Stimulated activated memory B cell treated with anti-CD40 and anti-IgM and Interleukin-4, amounts not matched to agents 10 μg/mL and 1 μg/mL and 100 μg/mL, for 72 hours (primary cell): ENCODE data around the gene COL26A1.
A peak's percentile ranks its signal among the peaks of the same experiment; 100 is the strongest.
"Not testable (repeated sequence)": the region's sequence is repeated elsewhere in the genome, so short reads cannot be mapped to it uniquely, and the experiment has no call there.

Experiments used
- ATAC-seq: fragments of 150-1000 bp; cut with Tn5 transposase; 2 replicates; pipeline ENCODE4 v1.10.0; 2021
- H3K27ac Mint-ChIP-seq: one replicate; pipeline ENCODE4 v1.8.0; 2022; ENCODE audit warnings: mild to moderate bottlenecking, mixed read lengths
- H3K27me3 Mint-ChIP-seq: one replicate; pipeline ENCODE4 v1.8.0; 2022; ENCODE audit warnings: mixed read lengths
- H3K36me3 Mint-ChIP-seq: one replicate; pipeline ENCODE4 v1.8.0; 2022; ENCODE audit warnings: mixed read lengths
- H3K4me1 Mint-ChIP-seq: one replicate; pipeline ENCODE4 v1.8.0; 2022; ENCODE audit warnings: mixed read lengths
- H3K4me3 Mint-ChIP-seq: one replicate; pipeline ENCODE4 v1.8.0; 2022; ENCODE audit warnings: mild to moderate bottlenecking, moderate library complexity, mixed read lengths
- H3K9me3 Mint-ChIP-seq: one replicate; pipeline ENCODE4 v1.8.0; 2022; ENCODE audit warnings: mixed read lengths

COL26A1 gene

DNA sequence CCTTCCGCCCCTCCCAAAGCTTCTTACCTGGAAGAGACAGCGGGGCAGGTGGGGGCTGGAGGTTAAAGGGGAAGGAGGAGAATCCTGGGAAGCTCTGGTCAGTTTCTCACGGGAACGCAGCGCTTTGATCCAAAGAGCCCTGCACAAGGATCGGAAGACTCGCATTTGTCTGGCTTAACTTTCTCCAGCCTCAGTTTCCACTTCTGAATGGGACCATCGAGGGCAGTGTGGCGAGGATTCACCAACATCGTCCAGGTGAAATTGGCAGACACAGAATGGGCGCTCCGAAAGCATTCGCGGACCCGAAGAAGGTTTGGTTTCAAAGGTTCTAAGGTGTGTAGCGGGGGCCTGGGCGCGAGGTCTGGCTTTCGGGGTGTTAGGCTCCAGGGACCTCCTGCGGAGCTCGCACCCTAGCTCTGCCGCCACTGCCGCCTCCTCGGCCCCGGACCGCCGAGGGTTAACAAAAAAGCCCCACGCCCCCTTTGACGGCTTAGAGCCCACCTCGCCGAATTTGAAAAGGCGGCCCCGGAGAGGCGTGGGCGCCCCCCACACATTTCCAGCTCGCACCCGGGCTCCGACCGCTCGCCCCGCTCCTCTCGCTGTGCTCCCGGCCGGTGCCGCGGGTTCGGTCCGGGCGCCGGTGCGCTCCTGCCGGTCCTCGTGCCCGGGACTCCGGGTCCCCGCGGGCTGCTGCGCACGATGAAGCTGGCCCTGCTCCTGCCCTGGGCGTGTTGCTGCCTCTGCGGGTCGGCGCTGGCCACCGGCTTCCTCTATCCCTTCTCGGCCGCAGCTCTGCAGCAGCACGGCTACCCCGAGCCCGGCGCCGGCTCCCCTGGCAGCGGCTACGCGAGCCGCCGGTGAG is at the start of gene COL26A1:
COL26A1 (plus strand) TSS at position 542 of the 862 bp plus-strand sequence; CDS start at position 700, 158 bp downstream.
- Mint-ChIP-seq H3K36me3 (no peaks in the 10 kb centered on the region), H3K4me1 (peaks cover 19% of the 10 kb centered on the region), H3K9me3 (no peaks in the 10 kb centered on the region), H3K27ac (no peak within 1 kb of the TSS), H3K27me3 (peaks cover 40% of the 10 kb centered on the region), H3K4me3 (no peak within 1 kb of the TSS)
- ATAC-seq = peak; percentile 6

DNA sequence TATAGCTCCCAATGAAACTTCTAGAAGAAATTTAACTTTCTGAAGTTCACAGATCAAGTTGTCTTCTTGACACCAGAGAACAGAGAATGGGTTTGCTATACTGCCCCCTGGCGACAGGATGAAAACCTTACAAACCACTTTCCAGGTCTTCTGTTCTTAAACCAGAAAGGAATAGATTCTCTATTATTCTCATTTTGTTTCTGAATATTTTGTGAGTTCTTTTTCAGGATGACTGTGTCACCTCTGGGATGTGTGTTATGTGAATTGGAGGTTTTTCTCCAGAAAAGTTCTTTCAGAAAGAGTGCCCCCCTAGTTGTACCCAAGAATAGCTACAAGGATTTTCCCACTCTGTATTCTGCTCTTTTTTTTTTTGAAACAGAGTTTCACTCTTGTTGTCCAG is 47.3 kb upstream of the COL26A1 start:
- no peak for ATAC-seq
- no peaks in the 10 kb centered on the region for H3K27me3 Mint-ChIP-seq
- H3K27ac Mint-ChIP-seq = no peak overlapping the region
- H3K9me3 Mint-ChIP-seq = peaks cover 2% of the 10 kb centered on the region
- peaks cover 16% of the 10 kb centered on the region for H3K36me3 Mint-ChIP-seq
- H3K4me3 Mint-ChIP-seq = no peak overlapping the region
- H3K4me1 Mint-ChIP-seq = no peaks in the 10 kb centered on the region

DNA sequence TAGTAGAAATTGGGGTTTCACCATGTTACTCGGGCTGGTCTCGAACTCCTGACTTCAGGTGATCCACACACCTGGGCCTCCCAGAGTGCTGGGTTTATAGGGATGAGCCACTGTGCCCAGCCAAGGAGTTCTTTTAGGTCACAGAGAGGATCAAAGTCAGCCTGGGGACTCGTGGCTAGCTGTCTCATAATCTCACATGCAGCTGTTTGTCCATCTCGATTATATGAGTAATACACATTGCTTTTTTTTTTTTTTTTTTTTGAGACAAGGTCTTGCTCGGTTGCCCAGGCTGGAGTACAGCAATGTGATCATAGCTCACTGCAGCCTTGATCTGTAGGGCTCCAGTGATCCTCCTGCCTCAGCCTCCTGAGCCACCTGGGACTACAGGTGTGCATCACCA is 43.3 kb upstream of the COL26A1 start:
- H3K4me3 Mint-ChIP-seq = no peak overlapping the region
- H3K9me3 Mint-ChIP-seq = no peaks in the 10 kb centered on the region
- H3K27me3 Mint-ChIP-seq = no peaks in the 10 kb centered on the region
- ATAC-seq = no peak
- H3K36me3 Mint-ChIP-seq = peaks cover 5% of the 10 kb centered on the region
- no peak overlapping the region for H3K27ac Mint-ChIP-seq
- peaks cover 17% of the 10 kb centered on the region for H3K4me1 Mint-ChIP-seq

DNA sequence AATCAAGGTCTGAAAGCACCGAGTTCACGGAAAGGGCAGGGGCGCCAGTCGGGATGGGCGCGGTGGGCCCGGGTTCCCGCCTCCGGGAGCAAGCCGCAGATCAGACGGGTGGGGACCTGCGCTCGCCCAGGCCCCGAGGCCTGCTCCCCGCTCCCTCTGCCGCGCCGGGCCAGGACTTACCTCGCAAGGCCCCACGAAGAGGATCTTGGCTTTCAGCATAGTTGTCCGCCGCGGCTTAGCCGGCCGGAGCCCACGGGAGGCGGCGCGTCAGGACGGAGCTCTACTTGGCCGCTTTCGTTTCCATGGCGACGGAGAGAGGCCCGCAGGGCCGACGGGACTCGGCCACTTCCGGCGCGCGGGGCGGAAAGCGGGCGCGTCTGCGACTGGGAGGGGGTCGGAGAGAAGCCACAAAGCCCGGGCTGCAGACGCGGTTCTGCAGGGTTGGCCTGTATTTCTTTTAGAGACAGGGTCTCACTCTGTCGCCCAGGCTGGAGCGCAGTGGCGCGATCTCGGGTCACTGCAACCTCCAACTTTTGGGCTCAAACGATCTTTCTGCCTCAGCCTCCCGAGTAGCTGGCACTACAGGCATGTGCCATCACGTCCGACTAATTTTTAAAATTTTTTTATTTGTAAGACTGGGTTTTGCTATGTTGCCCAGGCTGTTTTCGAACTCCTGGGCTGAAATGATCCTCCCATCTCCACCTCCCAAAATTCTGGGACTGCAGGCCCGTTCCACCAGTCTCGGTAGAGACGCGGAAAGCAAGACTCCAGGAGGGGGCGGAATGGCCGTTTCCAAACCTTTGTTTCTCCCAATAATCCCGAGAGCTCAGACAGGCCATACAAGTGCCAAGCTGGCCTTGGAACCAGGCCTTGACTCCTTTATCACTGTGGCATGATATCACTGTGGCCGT is 40.9 kb upstream of the COL26A1 start, which contains the start of gene IFT22:
IFT22 (minus strand) TSS at position 322 of the 911 bp plus-strand sequence; CDS start at position 219, 103 bp downstream.
- H3K4me1 Mint-ChIP-seq = peaks cover 17% of the 10 kb centered on the region
- peak within 1 kb of the TSS; percentile 74 for H3K27ac Mint-ChIP-seq
- ATAC-seq = peak; percentile 98
- no peaks in the 10 kb centered on the region for H3K27me3 Mint-ChIP-seq
- H3K4me3 Mint-ChIP-seq = peak within 1 kb of the TSS; percentile 83
- no peaks in the 10 kb centered on the region for H3K36me3 Mint-ChIP-seq
- no peaks in the 10 kb centered on the region for H3K9me3 Mint-ChIP-seq

DNA sequence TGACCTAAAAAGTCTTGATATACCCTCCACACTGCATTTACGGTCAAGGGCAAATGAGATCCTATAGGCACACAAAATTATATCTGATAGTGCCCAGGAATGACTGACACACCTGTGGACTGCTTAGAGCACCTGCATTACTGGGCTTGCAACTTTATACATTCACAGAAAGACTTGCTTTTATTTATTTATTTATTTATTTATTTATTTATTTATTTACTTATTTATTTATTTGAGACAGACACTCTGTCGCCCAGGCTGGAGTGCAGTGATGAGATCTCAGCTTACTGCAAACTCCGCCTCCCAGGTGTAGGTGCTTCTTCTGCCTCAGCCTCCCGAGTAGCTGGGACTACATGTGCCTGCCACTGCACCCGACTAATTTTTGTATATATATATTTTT is 34.5 kb upstream of the COL26A1 start:
- no peak for ATAC-seq
- peaks cover 20% of the 10 kb centered on the region for H3K27me3 Mint-ChIP-seq
- no peaks in the 10 kb centered on the region for H3K9me3 Mint-ChIP-seq
- no peaks in the 10 kb centered on the region for H3K36me3 Mint-ChIP-seq
- no peak overlapping the region for H3K27ac Mint-ChIP-seq
- no peak overlapping the region for H3K4me3 Mint-ChIP-seq
- H3K4me1 Mint-ChIP-seq = no peaks in the 10 kb centered on the region

DNA sequence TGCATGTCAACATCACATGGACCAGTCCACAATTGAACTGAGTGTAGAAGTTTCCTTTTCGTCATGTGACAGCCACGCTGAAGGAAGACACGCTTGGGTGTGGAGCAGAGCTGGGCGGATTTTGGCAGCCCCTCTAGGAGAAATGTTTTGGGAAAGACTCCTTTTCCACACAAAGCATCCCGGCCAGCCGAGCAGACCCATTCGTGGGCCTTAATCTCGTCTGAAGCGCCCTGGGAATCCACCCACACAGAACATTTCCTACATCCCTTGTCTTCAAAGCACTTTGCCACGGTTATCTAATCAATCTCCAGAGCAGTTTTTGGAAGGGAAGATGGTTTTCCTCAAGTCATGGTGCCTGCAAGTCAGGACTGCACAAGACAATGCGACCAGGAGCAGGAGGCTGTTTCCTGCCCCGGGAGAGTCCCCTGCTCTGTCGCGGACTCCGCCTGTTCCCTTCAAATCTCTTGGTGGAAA is 32.6 kb upstream of the COL26A1 start:
- no peak overlapping the region for H3K27ac Mint-ChIP-seq
- H3K4me1 Mint-ChIP-seq = no peaks in the 10 kb centered on the region
- no peak overlapping the region for H3K4me3 Mint-ChIP-seq
- no peak for ATAC-seq
- peaks cover 20% of the 10 kb centered on the region for H3K27me3 Mint-ChIP-seq
- no peaks in the 10 kb centered on the region for H3K9me3 Mint-ChIP-seq
- no peaks in the 10 kb centered on the region for H3K36me3 Mint-ChIP-seq

DNA sequence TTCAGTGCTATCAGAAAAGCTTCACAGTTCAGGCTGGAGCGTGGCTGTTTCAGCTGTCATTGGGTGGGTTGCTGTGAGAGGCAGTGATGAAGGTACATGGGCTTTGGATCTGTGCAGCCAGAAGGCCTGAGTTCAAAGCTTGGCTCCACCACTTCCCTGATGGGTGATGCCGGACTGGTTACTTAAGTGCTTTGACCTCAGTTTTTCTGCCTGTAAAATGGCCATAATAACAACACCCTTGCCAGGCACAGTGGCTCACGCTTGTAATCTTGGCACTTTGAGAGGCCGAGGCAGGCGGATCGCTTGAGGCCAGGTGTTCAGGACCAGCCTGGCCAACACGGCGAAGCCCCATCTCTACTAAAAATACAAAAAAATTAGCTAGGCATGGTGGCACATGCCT is 30.6 kb upstream of the COL26A1 start:
- Mint-ChIP-seq H3K36me3 (no peaks in the 10 kb centered on the region), H3K4me1 (no peaks in the 10 kb centered on the region), H3K27me3 (peaks cover 20% of the 10 kb centered on the region), H3K4me3 (no peak overlapping the region), H3K27ac (no peak overlapping the region), H3K9me3 (no peaks in the 10 kb centered on the region)
- no peak for ATAC-seq

DNA sequence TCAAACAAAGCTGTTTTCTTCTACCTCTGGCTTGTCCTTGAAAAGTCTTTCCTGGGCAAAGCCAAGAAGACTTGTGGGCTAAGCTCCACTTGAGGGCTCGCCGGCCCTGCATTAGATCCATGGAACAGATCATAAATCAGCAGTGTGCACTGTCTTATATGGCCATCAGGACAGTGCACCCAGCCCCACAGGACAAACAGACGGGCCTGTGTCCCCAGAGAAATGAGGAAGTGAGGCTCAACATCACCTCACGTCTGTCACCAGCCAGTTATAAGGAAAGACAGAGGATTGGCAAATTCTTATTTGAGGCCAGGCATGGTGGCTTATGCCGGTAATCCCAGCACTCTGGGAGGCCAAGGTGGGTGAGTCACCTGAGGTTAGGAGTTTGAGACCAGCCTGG is 28.8 kb upstream of the COL26A1 start:
- Mint-ChIP-seq H3K9me3 (no peaks in the 10 kb centered on the region), H3K36me3 (no peaks in the 10 kb centered on the region), H3K4me1 (no peaks in the 10 kb centered on the region), H3K4me3 (no peak overlapping the region), H3K27me3 (peaks cover 20% of the 10 kb centered on the region), H3K27ac (no peak overlapping the region)
- no peak for ATAC-seq

DNA sequence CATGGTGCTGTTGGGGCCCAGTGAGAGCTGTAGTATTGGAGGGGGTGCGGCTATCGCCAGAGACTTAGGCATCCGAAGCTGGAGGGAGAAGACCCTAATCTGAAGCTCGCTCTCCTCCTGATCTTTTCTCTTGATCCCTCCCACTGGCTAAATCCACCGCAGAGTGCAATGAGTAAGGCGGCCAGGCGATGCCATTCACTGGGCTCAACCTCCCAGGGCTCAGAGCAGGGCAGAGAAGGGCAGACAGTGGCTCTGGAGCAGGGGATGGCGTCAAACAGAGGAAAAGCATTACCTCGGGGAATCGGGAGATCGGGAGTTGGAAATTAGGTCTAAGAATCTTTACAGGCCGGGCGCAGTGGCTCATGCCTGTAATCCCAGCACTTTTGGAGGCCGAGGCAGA is 22.3 kb upstream of the COL26A1 start:
- peaks cover 27% of the 10 kb centered on the region for H3K27me3 Mint-ChIP-seq
- no peaks in the 10 kb centered on the region for H3K36me3 Mint-ChIP-seq
- no peak overlapping the region for H3K4me3 Mint-ChIP-seq
- no peaks in the 10 kb centered on the region for H3K9me3 Mint-ChIP-seq
- no peak for ATAC-seq
- H3K4me1 Mint-ChIP-seq = no peaks in the 10 kb centered on the region
- H3K27ac Mint-ChIP-seq = no peak overlapping the region

DNA sequence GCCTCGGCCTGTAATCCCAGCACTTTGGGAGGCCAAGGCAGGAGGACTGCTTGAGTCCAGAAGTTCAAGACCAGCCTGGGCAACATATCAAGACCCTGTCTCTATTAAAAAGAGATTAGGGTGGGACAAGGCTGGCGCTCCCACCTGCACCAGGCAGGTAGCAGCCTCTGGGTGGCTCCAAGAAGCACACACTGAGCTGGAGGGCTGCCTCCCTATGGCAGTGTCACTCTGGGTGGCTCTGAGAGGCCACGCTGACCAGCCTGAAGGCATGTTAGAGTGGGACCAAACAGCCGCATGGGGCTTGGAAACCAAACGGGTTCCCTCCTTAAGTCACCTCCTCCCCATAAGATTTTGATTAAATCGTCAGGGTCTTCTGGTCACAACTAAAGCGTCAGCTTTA is 19.8 kb upstream of the COL26A1 start:
- H3K4me3 Mint-ChIP-seq = no peak overlapping the region
- no peaks in the 10 kb centered on the region for H3K36me3 Mint-ChIP-seq
- no peak for ATAC-seq
- H3K27me3 Mint-ChIP-seq = peaks cover 34% of the 10 kb centered on the region
- H3K27ac Mint-ChIP-seq = no peak overlapping the region
- no peaks in the 10 kb centered on the region for H3K4me1 Mint-ChIP-seq
- H3K9me3 Mint-ChIP-seq = no peaks in the 10 kb centered on the region

DNA sequence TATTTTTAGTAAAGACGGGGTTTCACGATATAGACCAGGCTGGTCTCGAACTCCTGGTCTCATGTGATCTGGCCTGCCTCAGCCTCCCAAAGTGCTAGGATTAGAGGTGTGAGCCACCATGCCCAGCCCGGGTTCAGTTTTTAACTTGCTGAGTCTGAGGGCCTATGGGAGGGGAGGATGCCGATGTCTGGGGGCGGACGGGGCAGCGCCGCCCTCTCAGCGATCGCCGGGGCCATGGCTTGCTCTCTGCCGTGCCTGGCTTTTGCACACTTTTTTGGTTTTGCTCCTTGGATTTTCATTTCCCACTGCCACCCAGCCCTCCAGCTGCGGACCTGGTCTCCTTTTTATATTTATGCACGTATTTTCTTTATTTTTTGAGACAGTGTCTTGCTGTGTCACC is 15.2 kb upstream of the COL26A1 start:
- no peaks in the 10 kb centered on the region for H3K9me3 Mint-ChIP-seq
- no peak overlapping the region for H3K27ac Mint-ChIP-seq
- no peaks in the 10 kb centered on the region for H3K4me1 Mint-ChIP-seq
- H3K4me3 Mint-ChIP-seq = no peak overlapping the region
- no peak for ATAC-seq
- peaks cover 30% of the 10 kb centered on the region for H3K27me3 Mint-ChIP-seq
- no peaks in the 10 kb centered on the region for H3K36me3 Mint-ChIP-seq

DNA sequence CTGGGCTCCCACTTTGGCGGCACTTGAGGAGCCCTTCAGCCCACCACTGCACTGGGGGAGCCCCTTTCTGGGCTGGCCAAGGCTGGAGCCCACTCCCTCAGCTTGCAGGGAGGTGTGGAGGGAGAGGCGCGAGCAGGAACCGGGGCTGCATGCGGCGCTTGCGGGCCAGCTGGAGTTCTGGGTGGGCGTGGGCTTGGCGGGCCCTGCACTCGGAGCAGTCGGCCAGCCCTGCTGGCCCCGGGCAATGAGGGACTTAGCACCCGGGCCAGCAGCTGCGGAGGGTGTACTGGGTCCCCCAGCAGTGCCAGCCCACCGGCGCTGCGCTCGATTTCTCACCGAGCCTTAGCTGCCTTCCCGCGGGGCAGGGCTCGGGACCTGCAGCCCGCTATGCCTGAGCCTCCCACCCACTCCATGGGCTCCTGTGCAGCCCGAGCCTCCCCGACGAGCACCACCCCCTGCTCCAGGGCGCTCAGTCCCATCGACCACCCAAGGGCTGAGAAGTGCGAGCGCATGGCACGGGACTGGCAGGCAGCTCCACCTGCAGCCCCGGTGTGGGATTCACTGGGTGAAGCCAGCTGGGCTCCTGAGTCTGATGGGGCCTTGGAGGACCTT is 14.1 kb upstream of the COL26A1 start:
- not testable (repeated sequence) for H3K36me3 Mint-ChIP-seq, H3K9me3 Mint-ChIP-seq, H3K27ac Mint-ChIP-seq, H3K4me3 Mint-ChIP-seq, ATAC-seq, H3K4me1 Mint-ChIP-seq
- peaks cover 30% of the 10 kb centered on the region for H3K27me3 Mint-ChIP-seq

DNA sequence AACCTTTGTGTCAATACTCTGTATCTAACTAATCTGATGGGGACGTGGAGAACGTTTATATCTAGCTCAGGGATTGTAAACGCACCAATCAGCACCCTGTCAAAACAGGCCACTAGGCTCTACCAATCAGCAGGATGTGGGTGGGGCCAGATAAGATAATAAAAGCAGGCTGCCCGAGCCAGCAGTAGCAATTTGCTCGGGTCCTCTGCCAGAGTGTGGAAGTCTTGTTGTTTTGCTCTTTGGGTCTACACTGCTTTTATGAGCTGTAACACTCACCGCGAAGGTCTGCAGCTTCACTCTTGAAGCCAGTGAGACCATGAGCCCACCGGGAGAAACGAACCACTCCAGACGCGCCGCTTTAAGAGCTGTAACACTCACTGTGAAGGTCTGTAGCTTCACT is 13.4 kb upstream of the COL26A1 start:
- not testable (repeated sequence) for H3K4me1 Mint-ChIP-seq, H3K27ac Mint-ChIP-seq, H3K4me3 Mint-ChIP-seq, H3K9me3 Mint-ChIP-seq, ATAC-seq, H3K36me3 Mint-ChIP-seq
- peaks cover 30% of the 10 kb centered on the region for H3K27me3 Mint-ChIP-seq

DNA sequence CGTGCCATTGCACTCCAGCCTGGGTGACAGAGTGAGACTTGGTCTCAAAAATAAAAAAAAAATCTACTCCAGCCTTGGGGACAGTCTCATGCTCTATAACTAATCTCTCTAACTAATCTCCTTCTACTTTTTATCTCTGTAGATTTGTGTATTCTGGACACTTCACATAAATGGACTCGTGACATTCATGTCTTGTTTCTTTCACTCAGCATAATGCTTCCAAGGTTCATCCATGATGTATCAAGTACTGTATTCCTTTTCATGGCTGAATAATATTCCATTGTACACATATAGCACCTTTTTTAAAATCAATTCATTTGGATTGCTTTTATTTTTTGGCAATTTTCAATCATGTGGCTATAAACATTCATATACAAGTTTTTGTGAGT is 9.8 kb upstream of the COL26A1 start:
- Mint-ChIP-seq H3K36me3 (no peaks in the 10 kb centered on the region), H3K27ac (no peak overlapping the region), H3K4me3 (no peak overlapping the region), H3K9me3 (no peaks in the 10 kb centered on the region), H3K4me1 (no peaks in the 10 kb centered on the region), H3K27me3 (peaks cover 39% of the 10 kb centered on the region)
- ATAC-seq = no peak

DNA sequence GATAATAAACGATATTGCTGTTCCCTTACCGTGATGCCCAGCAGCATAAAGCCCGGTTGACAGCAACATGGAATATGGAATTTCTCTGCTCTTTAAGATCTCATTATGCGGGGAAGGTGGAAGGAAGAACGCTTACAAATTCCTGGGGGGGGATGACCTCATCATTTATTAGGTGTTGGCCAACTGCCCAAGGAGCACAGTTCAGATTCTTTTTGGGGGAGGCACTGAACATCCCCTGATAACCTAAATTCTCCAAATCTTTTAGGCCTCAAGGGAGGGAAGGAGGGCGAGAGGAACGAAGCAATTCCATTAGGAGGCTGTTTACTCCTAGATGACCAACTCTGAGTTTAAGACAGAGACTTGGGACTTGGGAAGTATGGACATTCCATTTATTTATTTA is 5.2 kb upstream of the COL26A1 start:
- H3K27ac Mint-ChIP-seq = no peak overlapping the region
- H3K27me3 Mint-ChIP-seq = peaks cover 26% of the 10 kb centered on the region
- H3K9me3 Mint-ChIP-seq = no peaks in the 10 kb centered on the region
- H3K4me1 Mint-ChIP-seq = no peaks in the 10 kb centered on the region
- no peak overlapping the region for H3K4me3 Mint-ChIP-seq
- no peak for ATAC-seq
- H3K36me3 Mint-ChIP-seq = no peaks in the 10 kb centered on the region
